ENCODE measurements around the gene SMIM35. TPM values are rescaled to one million over a fixed set of nuclear protein-coding genes. Genes with fewer than 3 reads are reported as not detected.

The SMIM35 gene
- polyA plus RNA-seq, 1 of the 3 experiments (the other 2 are of a cell fraction): not detected

DNA sequence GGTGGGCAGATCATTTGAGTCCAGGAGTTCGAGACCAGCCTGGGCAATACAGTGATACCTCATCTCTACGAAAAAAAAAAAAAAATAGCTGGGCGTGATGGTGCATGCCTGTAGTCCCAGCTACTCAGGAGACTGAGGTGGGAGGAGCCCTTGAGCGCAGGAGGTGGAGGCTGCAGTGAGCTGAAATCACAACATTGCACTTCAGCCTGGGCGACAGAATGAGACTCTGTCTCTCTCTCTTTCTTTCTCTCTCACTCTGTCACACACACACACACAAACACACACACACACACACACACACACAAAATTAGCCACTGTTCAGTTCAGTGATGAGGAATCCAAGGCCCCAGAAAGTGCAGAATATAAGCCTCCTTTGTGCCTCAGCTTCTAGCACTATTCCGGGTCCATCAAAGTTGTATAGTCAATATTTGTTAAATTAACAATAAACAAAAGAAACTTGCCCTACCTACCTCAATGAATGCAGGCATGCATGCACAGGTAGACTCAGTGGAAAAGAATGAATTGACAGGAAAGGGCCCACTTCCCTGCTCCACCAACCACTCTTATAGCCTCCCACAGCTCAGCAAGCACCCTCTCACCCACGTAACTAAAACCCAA is 3.9 kb upstream of the SMIM35 start:
- H3K27ac ChIP-seq (ENCODE audit: low read depth in 2 of 2, low read length in 1 of 2): no peak overlapping the region
- H3K27me3 ChIP-seq (ENCODE audit: insufficient read depth): peaks cover 9% of the 10 kb centered on the region; the same call in 1 of the 2 replicates
- no peak overlapping the region for H2AFZ ChIP-seq (ENCODE audit: low read depth)
- no peaks in the 10 kb centered on the region for H3K36me3 ChIP-seq (replicated peaks in 1 of 2; ENCODE audit: control insufficient read depth in 1 of 2, insufficient read depth in 2 of 2, low read length in 1 of 2)
- no peak overlapping the region for H3K4me2 ChIP-seq
- 57% methylated on average over 7 of the region's 7 CpGs for WGBS (ENCODE audit: low lambda C conversion rate)
- no peak for DNase-seq
- TF ChIP-seq YY1 (IDR thresholded peaks at IDR 0.05; ENCODE audit: low read depth): no peak
- no peak for TF ChIP-seq FOXM1 (IDR thresholded peaks at IDR 0.05; ENCODE audit: low read depth)
- TF ChIP-seq, protein P1, sequence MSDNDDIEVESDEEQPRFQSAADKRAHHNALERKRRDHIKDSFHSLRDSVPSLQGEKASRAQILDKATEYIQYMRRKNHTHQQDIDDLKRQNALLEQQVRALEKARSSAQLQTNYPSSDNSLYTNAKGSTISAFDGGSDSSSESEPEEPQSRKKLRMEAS (IDR thresholded peaks at IDR 0.05; ENCODE audit: low read depth): no peak
- TF ChIP-seq POLR2AphosphoS5 (IDR thresholded peaks at IDR 0.05; ENCODE audit: low read depth, low read length): no peak
- TF ChIP-seq ELF1 (IDR thresholded peaks at IDR 0.05): no peak
- no peak for TF ChIP-seq EP300 (IDR thresholded peaks at IDR 0.05; ENCODE audit: borderline replicate concordance in 1 of 2, low read depth in 1 of 2, low read length in 1 of 2)
- no peak for TF ChIP-seq FOXJ3 (CRISPR knock-in tag; IDR thresholded peaks at IDR 0.05)
- TF ChIP-seq, protein P2, sequence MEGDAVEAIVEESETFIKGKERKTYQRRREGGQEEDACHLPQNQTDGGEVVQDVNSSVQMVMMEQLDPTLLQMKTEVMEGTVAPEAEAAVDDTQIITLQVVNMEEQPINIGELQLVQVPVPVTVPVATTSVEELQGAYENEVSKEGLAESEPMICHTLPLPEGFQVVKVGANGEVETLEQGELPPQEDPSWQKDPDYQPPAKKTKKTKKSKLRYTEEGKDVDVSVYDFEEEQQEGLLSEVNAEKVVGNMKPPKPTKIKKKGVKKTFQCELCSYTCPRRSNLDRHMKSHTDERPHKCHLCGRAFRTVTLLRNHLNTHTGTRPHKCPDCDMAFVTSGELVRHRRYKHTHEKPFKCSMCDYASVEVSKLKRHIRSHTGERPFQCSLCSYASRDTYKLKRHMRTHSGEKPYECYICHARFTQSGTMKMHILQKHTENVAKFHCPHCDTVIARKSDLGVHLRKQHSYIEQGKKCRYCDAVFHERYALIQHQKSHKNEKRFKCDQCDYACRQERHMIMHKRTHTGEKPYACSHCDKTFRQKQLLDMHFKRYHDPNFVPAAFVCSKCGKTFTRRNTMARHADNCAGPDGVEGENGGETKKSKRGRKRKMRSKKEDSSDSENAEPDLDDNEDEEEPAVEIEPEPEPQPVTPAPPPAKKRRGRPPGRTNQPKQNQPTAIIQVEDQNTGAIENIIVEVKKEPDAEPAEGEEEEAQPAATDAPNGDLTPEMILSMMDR (IDR thresholded peaks at IDR 0.05): no peak
- TF ChIP-seq, protein P3, sequence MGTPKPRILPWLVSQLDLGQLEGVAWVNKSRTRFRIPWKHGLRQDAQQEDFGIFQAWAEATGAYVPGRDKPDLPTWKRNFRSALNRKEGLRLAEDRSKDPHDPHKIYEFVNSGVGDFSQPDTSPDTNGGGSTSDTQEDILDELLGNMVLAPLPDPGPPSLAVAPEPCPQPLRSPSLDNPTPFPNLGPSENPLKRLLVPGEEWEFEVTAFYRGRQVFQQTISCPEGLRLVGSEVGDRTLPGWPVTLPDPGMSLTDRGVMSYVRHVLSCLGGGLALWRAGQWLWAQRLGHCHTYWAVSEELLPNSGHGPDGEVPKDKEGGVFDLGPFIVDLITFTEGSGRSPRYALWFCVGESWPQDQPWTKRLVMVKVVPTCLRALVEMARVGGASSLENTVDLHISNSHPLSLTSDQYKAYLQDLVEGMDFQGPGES (IDR thresholded peaks at IDR 0.05; ENCODE audit: low read depth, low read length): no peak
- TF ChIP-seq TCF12 (IDR thresholded peaks at IDR 0.05): no peak
- H4K20me1 ChIP-seq (ENCODE audit: insufficient read depth): no peaks in the 10 kb centered on the region
- no peaks in the 10 kb centered on the region for H3K9me3 ChIP-seq
- ChIA-PET POLR2A (no interaction called here), CTCF (interaction anchor here (1.5 kb wide), 1 partner anchor 80 kb away, joined by 4 read pairs; no protein-coding TSS in a partner anchor)
- H3K9ac ChIP-seq: no peak overlapping the region
- no peak overlapping the region for H3K4me3 ChIP-seq (ENCODE audit: low read depth in 2 of 2, low read length in 1 of 2)
- no peaks in the 10 kb centered on the region for H3K9me2 ChIP-seq
- no peaks in the 10 kb centered on the region for H3K79me2 ChIP-seq (ENCODE audit: insufficient read depth)
- no peaks in the 10 kb centered on the region for H3F3A ChIP-seq (replicated peaks; ENCODE audit: insufficient read depth)
- H3K4me1 ChIP-seq (ENCODE audit: control insufficient read depth in 1 of 2, insufficient read depth in 2 of 2, low read depth in 1 of 2, low read length in 1 of 2): no peaks in the 10 kb centered on the region

DNA sequence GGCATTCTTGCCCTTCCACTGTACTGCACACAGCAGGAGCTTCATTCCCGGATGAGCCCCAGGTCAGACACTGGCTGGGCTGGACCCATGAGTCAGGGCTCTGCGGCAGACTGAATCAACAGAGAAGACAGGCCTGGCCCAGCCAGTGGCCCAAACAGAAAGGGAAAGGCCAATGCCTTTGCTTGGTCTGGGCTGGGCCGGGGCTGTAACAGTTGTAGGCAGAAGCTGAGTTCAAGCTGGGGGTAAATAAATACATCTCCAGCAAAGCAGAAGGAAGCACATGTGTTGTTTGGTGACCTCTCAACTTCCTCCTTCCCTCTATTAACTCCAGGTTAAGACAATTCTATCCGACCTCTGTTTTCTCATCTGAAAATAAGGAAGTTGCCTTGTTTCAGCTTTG is 1.8 kb upstream of the SMIM35 start:
- Histone ChIP-seq H4K20me1 (ENCODE audit: insufficient read depth) (no peaks in the 10 kb centered on the region), H3K4me2 (no peak overlapping the region), H3K9me3 (no peaks in the 10 kb centered on the region), H3K4me1 (ENCODE audit: control insufficient read depth in 1 of 2, insufficient read depth in 2 of 2, low read depth in 1 of 2, low read length in 1 of 2) (no peaks in the 10 kb centered on the region), H3K27ac (ENCODE audit: low read depth in 2 of 2, low read length in 1 of 2) (no peak overlapping the region), H3K27me3 (ENCODE audit: insufficient read depth) (peaks cover 6% of the 10 kb centered on the region; the same call in 1 of the 2 replicates), H3K36me3 (replicated peaks in 1 of 2; ENCODE audit: control insufficient read depth in 1 of 2, insufficient read depth in 2 of 2, low read length in 1 of 2) (no peaks in the 10 kb centered on the region), H3K4me3 (ENCODE audit: low read depth in 2 of 2, low read length in 1 of 2) (no peak overlapping the region), H3K9ac (no peak overlapping the region), H3K9me2 (no peaks in the 10 kb centered on the region), H3F3A (replicated peaks; ENCODE audit: insufficient read depth) (no peaks in the 10 kb centered on the region), H3K79me2 (ENCODE audit: insufficient read depth) (no peaks in the 10 kb centered on the region), H2AFZ (ENCODE audit: low read depth) (no peak overlapping the region)
- DNase-seq: no peak
- POLR2A ChIA-PET: no interaction called here
- CTCF ChIA-PET: interaction anchor here (1.3 to 2.3 kb wide), 2 partner anchors 8 to 35 kb away, joined by 3 to 6 read pairs; no protein-coding TSS in a partner anchor
- TF ChIP-seq MXI1 (IDR thresholded peaks at IDR 0.05; ENCODE audit: low read depth, low read length): no peak
- no peak for TF ChIP-seq RCOR1 (IDR thresholded peaks at IDR 0.05; ENCODE audit: low read length)
- TF ChIP-seq, protein P4, sequence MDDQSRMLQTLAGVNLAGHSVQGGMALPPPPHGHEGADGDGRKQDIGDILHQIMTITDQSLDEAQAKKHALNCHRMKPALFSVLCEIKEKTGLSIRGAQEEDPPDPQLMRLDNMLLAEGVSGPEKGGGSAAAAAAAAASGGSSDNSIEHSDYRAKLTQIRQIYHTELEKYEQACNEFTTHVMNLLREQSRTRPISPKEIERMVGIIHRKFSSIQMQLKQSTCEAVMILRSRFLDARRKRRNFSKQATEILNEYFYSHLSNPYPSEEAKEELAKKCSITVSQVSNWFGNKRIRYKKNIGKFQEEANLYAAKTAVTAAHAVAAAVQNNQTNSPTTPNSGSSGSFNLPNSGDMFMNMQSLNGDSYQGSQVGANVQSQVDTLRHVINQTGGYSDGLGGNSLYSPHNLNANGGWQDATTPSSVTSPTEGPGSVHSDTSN (IDR thresholded peaks at IDR 0.05): no peak
- no peak for TF ChIP-seq YY1 (IDR thresholded peaks at IDR 0.05; ENCODE audit: low read depth)
- TF ChIP-seq, protein P5, sequence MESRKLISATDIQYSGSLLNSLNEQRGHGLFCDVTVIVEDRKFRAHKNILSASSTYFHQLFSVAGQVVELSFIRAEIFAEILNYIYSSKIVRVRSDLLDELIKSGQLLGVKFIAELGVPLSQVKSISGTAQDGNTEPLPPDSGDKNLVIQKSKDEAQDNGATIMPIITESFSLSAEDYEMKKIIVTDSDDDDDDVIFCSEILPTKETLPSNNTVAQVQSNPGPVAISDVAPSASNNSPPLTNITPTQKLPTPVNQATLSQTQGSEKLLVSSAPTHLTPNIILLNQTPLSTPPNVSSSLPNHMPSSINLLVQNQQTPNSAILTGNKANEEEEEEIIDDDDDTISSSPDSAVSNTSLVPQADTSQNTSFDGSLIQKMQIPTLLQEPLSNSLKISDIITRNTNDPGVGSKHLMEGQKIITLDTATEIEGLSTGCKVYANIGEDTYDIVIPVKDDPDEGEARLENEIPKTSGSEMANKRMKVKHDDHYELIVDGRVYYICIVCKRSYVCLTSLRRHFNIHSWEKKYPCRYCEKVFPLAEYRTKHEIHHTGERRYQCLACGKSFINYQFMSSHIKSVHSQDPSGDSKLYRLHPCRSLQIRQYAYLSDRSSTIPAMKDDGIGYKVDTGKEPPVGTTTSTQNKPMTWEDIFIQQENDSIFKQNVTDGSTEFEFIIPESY (IDR thresholded peaks at IDR 0.05; ENCODE audit: borderline replicate concordance, low read depth): no peak
- no peak for TF ChIP-seq RXRA (IDR thresholded peaks at IDR 0.05; ENCODE audit: borderline replicate concordance, low read depth)
- TF ChIP-seq, protein P6, sequence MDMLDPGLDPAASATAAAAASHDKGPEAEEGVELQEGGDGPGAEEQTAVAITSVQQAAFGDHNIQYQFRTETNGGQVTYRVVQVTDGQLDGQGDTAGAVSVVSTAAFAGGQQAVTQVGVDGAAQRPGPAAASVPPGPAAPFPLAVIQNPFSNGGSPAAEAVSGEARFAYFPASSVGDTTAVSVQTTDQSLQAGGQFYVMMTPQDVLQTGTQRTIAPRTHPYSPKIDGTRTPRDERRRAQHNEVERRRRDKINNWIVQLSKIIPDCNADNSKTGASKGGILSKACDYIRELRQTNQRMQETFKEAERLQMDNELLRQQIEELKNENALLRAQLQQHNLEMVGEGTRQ (IDR thresholded peaks at IDR 0.05; ENCODE audit: borderline replicate concordance, low read depth, low read length): no peak
- TF ChIP-seq ELF1 (IDR thresholded peaks at IDR 0.05): no peak
- TF ChIP-seq, protein P7, sequence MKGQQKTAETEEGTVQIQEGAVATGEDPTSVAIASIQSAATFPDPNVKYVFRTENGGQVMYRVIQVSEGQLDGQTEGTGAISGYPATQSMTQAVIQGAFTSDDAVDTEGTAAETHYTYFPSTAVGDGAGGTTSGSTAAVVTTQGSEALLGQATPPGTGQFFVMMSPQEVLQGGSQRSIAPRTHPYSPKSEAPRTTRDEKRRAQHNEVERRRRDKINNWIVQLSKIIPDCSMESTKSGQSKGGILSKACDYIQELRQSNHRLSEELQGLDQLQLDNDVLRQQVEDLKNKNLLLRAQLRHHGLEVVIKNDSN (IDR thresholded peaks at IDR 0.05; ENCODE audit: borderline replicate concordance, low read depth): no peak
- TF ChIP-seq POLR2AphosphoS5 (IDR thresholded peaks at IDR 0.05; ENCODE audit: low read depth, low read length): no peak
- no peak for TF ChIP-seq EZH2phosphoT487 (IDR thresholded peaks at IDR 0.05; ENCODE audit: borderline replicate concordance, low read depth)
- 39% methylated on average over 4 of the region's 4 CpGs for WGBS (ENCODE audit: low lambda C conversion rate)

All from SK-N-SH (cell line).